Calu3 (cell line): ENCODE measurements around the gene ATP4A. TPM values are rescaled to one million over a fixed set of nuclear protein-coding genes. Genes with fewer than 3 reads are reported as not detected.
A peak's percentile ranks its signal among the peaks of the same experiment; 100 is the strongest.

Experiments
- BruUV-seq: library from RNA; stranded (reverse); fragments of 400-500 nt; replicated peaks from 2 replicates; lab custom pipeline; 2021; lab: Mats Ljungman, UMichigan
- CTCF ChIA-PET: fragments of 300-600 bp; sonication (Branson Sonifier 250); formaldehyde crosslinking; loops from one replicate; lab custom pipeline; 2022; ENCODE audit warnings: antibody characterized with exemption; lab: Charles Lee
- DNase-seq: peaks from one replicate; pipeline ENCODE4 v3.0.0; 2022
- H3K27ac Mint-ChIP-seq: one replicate; pipeline ENCODE4 v1.8.0; 2022; ENCODE audit warnings: mixed read lengths; ENCODE audit not compliant: unreplicated experiment
- H3K27me3 Mint-ChIP-seq: one replicate; pipeline ENCODE4 v1.8.0; 2022; ENCODE audit warnings: mixed read lengths; ENCODE audit not compliant: unreplicated experiment
- H3K36me3 Mint-ChIP-seq: one replicate; pipeline ENCODE4 v1.8.0; 2022; ENCODE audit warnings: mild to moderate bottlenecking, moderate library complexity, mixed read lengths; ENCODE audit not compliant: insufficient read depth, unreplicated experiment
- H3K4me1 Mint-ChIP-seq: one replicate; pipeline ENCODE4 v1.8.0; 2022; ENCODE audit warnings: mild to moderate bottlenecking, low read depth, mixed read lengths; ENCODE audit not compliant: unreplicated experiment
- H3K4me3 Mint-ChIP-seq: one replicate; pipeline ENCODE4 v1.8.0; 2022; ENCODE audit warnings: mild to moderate bottlenecking, low read depth, moderate library complexity, mixed read lengths; ENCODE audit not compliant: unreplicated experiment
- H3K9me3 Mint-ChIP-seq: one replicate; pipeline ENCODE4 v1.8.0; 2022; ENCODE audit warnings: low read depth, mixed read lengths; ENCODE audit not compliant: unreplicated experiment
- CTCF ChIP-seq: fragments of 200-600 bp; IDR thresholded peaks from one replicate; pipeline ENCODE4 v1.8.0; 2022; ENCODE audit warnings: antibody characterized with exemption; ENCODE audit not compliant: unreplicated experiment
- intact Hi-C: fragments of 100-400 bp; cut with micrococcal nuclease; formaldehyde crosslinking; loops from one replicate; pipeline ENCODE4 v1.10.0; 2022; ENCODE audit not compliant: unreplicated experiment
- total RNA-seq: library from RNA; stranded (reverse); gene quantifications from 2 replicates; pipeline ENCODE4 v1.2.3, GENCODE V29; 2022

ATP4A gene
- total RNA-seq, 1 experiment from 2014 or later: not detected

GRCh38 chr19:35509861-35510625 is 53.4 kb downstream of the ATP4A start:
- Mint-ChIP-seq H3K27ac (peak overlapping the region; percentile 94), H3K4me1 (peaks cover 20% of the 10 kb centered on the region), H3K4me3 (peak overlapping the region; percentile 93), H3K27me3 (peaks cover 31% of the 10 kb centered on the region), H3K36me3 (peaks cover 44% of the 10 kb centered on the region), H3K9me3 (no peaks in the 10 kb centered on the region)
- BruUV-seq: TSS peak; percentile 77
- DNase-seq: peak; percentile 98
- CTCF ChIA-PET: interaction anchor here (0.5 to 2.3 kb wide), 20 partner anchors 9 to 488 kb away, joined by 3 to 14 read pairs (median 4); partner anchors contain the start of genes COX6B1, HAUS5 and U2AF1L4
- peak; percentile 98 for TF ChIP-seq CTCF
- intact Hi-C loops: loop anchor here (5.0 kb wide), 1 partner anchor 37 kb away; the partner anchor contains the start of gene TMEM147

GRCh38 chr19:35509018-35509652 is 54.3 kb downstream of the ATP4A start:
- CTCF ChIA-PET: interaction anchor here (0.5 to 2.3 kb wide), 7 partner anchors 10 to 487 kb away, joined by 3 to 11 read pairs (median 4); partner anchors contain the start of gene COX6B1
- BruUV-seq: no TSS peak
- H3K27ac Mint-ChIP-seq: peak overlapping the region; percentile 94

DNA sequence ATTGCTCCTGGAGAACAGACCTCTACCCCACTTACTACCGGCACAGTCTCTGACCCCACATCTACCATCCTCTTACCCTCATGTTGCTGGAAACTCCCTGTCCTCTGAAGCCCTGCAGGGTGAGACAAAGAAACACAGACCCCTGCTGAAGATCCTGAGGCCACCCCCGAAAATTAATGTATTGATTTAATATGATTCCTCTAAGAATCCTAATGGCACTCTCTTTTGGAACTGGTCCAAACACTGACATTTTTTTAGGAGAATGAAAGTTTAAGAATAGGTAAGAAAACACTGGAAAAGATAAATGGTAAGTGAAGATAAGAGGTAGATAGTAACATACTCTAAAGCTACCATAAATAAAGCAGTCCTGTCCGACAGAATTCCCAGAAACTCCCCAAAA is 55.3 kb downstream of the ATP4A start:
- intact Hi-C loops: no loop called here
- TF ChIP-seq CTCF: no peak
- CTCF ChIA-PET: interaction anchor here (2.3 kb wide), 1 partner anchor 13 kb away, joined by 8 read pairs; no protein-coding TSS in a partner anchor
- peaks cover 15% of the 10 kb centered on the region for H3K27me3 Mint-ChIP-seq
- H3K9me3 Mint-ChIP-seq: no peaks in the 10 kb centered on the region
- H3K4me1 Mint-ChIP-seq: peaks cover 7% of the 10 kb centered on the region
- peaks cover 55% of the 10 kb centered on the region for H3K36me3 Mint-ChIP-seq
- BruUV-seq: no TSS peak
- peak overlapping the region; percentile 93 for H3K4me3 Mint-ChIP-seq
- H3K27ac Mint-ChIP-seq: no peak overlapping the region
- no peak for DNase-seq

More at GRCh38 chr19:35509018-35509652, 54.3 kb downstream of the ATP4A start:
- no peaks in the 10 kb centered on the region for H3K9me3 Mint-ChIP-seq
- intact Hi-C loops: no loop called here
- peak overlapping the region; percentile 93 for H3K4me3 Mint-ChIP-seq
- peak; percentile 83 for DNase-seq
- H3K36me3 Mint-ChIP-seq: peaks cover 49% of the 10 kb centered on the region
- peaks cover 25% of the 10 kb centered on the region for H3K27me3 Mint-ChIP-seq
- TF ChIP-seq CTCF: no peak
- peaks cover 17% of the 10 kb centered on the region for H3K4me1 Mint-ChIP-seq

- Mint-ChIP-seq H3K36me3 (peaks cover 61% of the 10 kb centered on the region), H3K4me1 (peaks cover 7% of the 10 kb centered on the region), H3K27me3 (peaks cover 9% of the 10 kb centered on the region), H3K4me3 (no peak overlapping the region), H3K27ac (no peak overlapping the region), H3K9me3 (no peaks in the 10 kb centered on the region)
- no TSS peak for BruUV-seq
- CTCF ChIA-PET: interaction anchor here (2.3 kb wide), 1 partner anchor 12 kb away, joined by 8 read pairs; no protein-coding TSS in a partner anchor
- intact Hi-C loops: no loop called here
- DNase-seq: no peak
- no peak for TF ChIP-seq CTCF
Observed at GRCh38 chr19:35507561-35507960, 55.9 kb downstream of the ATP4A start.
